VCaP (cell line): ENCODE data around the gene TSPAN18.

Experiments
- H3K27ac ChIP-seq: fragments of 450-650 bp; 2 replicates; pipeline ENCODE4 v1.5.1; 2017
- CTCF ChIP-seq: fragments of 450-650 bp; conservative IDR thresholded peaks from 2 replicates; pipeline ENCODE4 v1.5.1; 2017; ENCODE audit warnings: mild to moderate bottlenecking, moderate library complexity

The TSPAN18 gene

GRCh38 chr11:44804449-44805437 is 78.0 kb downstream of the TSPAN18 start:
- no peak overlapping the region for H3K27ac ChIP-seq
- no peak for TF ChIP-seq CTCF

GRCh38 chr11:44805596-44805995 is 78.8 kb downstream of the TSPAN18 start:
- no peak for TF ChIP-seq CTCF
- no peak overlapping the region for H3K27ac ChIP-seq

GRCh38 chr11:44808053-44808753 is 81.4 kb downstream of the TSPAN18 start:
- no peak for TF ChIP-seq CTCF
- H3K27ac ChIP-seq: no peak overlapping the region

- no peak overlapping the region for H3K27ac ChIP-seq
- TF ChIP-seq CTCF: no peak
Measured at GRCh38 chr11:44809283-44809682, 82.5 kb downstream of the TSPAN18 start.

GRCh38 chr11:44811841-44812448 is 85.2 kb downstream of the TSPAN18 start:
- no peak overlapping the region for H3K27ac ChIP-seq
- TF ChIP-seq CTCF: no peak

- no peak for TF ChIP-seq CTCF
- H3K27ac ChIP-seq: no peak overlapping the region
Measured at GRCh38 chr11:44812971-44813370, 86.2 kb downstream of the TSPAN18 start.

- H3K27ac ChIP-seq: no peak overlapping the region
- TF ChIP-seq CTCF: no peak
Measured at GRCh38 chr11:44813401-44813800, 86.6 kb downstream of the TSPAN18 start.
